ENCODE measurements around the gene PACRG. TPM values are rescaled to one million over a fixed set of nuclear protein-coding genes. Genes with fewer than 3 reads are reported as not detected.

The PACRG gene
- total and polyA plus RNA-seq, 2 donors from 2014 or later, result 7.4 to 20.0 TPM

DNA sequence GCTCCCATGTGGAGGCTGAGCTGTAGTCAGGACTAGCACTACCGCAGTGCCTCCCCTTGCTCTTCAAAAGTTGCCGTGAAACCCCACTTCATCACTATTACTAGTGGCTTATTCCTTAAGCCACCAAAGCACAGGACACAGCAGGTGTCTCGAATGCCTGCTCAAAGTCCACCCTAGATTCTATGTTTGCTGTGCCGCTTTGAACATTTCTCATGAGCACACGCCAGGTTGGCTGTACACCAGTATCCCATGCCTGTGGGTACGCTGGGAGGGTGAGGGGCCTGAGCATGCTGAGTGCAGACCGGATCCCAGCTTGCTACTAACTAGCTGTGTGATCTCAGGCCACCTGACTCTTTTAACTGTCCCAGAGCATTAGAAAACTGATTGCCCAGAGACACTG, 350.9 kb downstream of the PACRG start:
- Histone ChIP-seq H3K9ac (ENCODE audit: low read length in 3 of 3) (no peak overlapping the region), H3K27me3 (ENCODE audit: control insufficient read depth, insufficient read depth, low read length) (no peaks in the 10 kb centered on the region), H3K4me3 (ENCODE audit: low read length in 3 of 3) (no peak overlapping the region), H3K4me1 (ENCODE audit: control insufficient read depth in 2 of 3, insufficient read depth in 2 of 3, low read depth in 1 of 3, low read length in 3 of 3) (no peaks in the 10 kb centered on the region), H3K27ac (ENCODE audit: low read depth in 2 of 2, low read length in 2 of 2) (no peak overlapping the region), H3K36me3 (ENCODE audit: control insufficient read depth in 2 of 3, insufficient read depth in 3 of 3, low read length in 3 of 3) (no peaks in the 10 kb centered on the region), H3K9me3 (ENCODE audit: control insufficient read depth in 2 of 3, insufficient read depth in 1 of 3, low read length in 3 of 3) (peaks cover 0 to 3% (median 0%) of the 10 kb centered on the region in 3 donors)
- FAIRE-seq (no peak), DNase-seq (no peak)
- intact Hi-C loops (cut with DNase I), result no loop called here
- TF ChIP-seq, protein P1, sequence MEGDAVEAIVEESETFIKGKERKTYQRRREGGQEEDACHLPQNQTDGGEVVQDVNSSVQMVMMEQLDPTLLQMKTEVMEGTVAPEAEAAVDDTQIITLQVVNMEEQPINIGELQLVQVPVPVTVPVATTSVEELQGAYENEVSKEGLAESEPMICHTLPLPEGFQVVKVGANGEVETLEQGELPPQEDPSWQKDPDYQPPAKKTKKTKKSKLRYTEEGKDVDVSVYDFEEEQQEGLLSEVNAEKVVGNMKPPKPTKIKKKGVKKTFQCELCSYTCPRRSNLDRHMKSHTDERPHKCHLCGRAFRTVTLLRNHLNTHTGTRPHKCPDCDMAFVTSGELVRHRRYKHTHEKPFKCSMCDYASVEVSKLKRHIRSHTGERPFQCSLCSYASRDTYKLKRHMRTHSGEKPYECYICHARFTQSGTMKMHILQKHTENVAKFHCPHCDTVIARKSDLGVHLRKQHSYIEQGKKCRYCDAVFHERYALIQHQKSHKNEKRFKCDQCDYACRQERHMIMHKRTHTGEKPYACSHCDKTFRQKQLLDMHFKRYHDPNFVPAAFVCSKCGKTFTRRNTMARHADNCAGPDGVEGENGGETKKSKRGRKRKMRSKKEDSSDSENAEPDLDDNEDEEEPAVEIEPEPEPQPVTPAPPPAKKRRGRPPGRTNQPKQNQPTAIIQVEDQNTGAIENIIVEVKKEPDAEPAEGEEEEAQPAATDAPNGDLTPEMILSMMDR (IDR thresholded peaks at IDR 0.05; ENCODE audit: borderline replicate concordance, extremely low read depth, insufficient read depth), result no peak

DNA sequence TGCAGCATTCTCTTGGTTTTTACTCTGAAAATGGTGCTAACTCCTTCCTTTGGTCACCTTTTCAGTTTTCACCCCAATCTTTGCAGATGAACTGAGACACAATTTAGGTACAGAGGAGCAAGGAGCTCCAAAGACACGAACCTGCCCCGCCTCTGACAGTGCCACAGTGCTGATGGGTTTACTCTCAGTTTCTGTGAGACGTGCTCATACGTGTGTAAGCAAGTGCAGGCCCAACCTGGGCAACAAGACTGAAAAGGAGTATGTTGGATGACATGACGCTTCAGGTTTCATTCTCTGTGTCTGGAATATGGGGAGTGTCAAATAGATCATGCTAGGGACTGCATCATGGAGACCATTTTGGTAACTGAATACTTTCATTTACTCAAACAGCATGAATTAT, 352.5 kb downstream of the PACRG start:
- FAIRE-seq (no peak), DNase-seq (no peak)
- Histone ChIP-seq H3K4me3 (ENCODE audit: low read length in 3 of 3) (no peak overlapping the region), H3K9me3 (ENCODE audit: control insufficient read depth in 2 of 3, insufficient read depth in 1 of 3, low read length in 3 of 3) (peaks cover 0 to 3% (median 0%) of the 10 kb centered on the region in 3 donors), H3K36me3 (ENCODE audit: control insufficient read depth in 2 of 3, insufficient read depth in 3 of 3, low read length in 3 of 3) (no peaks in the 10 kb centered on the region), H3K27ac (ENCODE audit: low read depth in 2 of 2, low read length in 2 of 2) (no peak overlapping the region), H3K4me1 (ENCODE audit: control insufficient read depth in 2 of 3, insufficient read depth in 2 of 3, low read depth in 1 of 3, low read length in 3 of 3) (no peaks in the 10 kb centered on the region), H3K27me3 (ENCODE audit: control insufficient read depth, insufficient read depth, low read length) (no peaks in the 10 kb centered on the region), H3K9ac (ENCODE audit: low read length in 3 of 3) (no peak overlapping the region)
- TF ChIP-seq, protein P1 (IDR thresholded peaks at IDR 0.05; ENCODE audit: borderline replicate concordance, extremely low read depth, insufficient read depth), result no peak
- intact Hi-C loops (cut with DNase I), result no loop called here

GRCh38 chr6:163083141-163083540, 355.4 kb downstream of the PACRG start:
- H3K27ac ChIP-seq (ENCODE audit: low read depth in 2 of 2, low read length in 2 of 2), result no peak overlapping the region
- H3K36me3 ChIP-seq (ENCODE audit: control insufficient read depth in 2 of 3, insufficient read depth in 3 of 3, low read length in 3 of 3), result no peaks in the 10 kb centered on the region
- TF ChIP-seq, protein P1 (IDR thresholded peaks at IDR 0.05; ENCODE audit: borderline replicate concordance, extremely low read depth, insufficient read depth), result no peak
- H3K4me1 ChIP-seq (ENCODE audit: control insufficient read depth in 2 of 3, insufficient read depth in 2 of 3, low read depth in 1 of 3, low read length in 3 of 3), result no peaks in the 10 kb centered on the region
- no peak for DNase-seq
- H3K27me3 ChIP-seq (ENCODE audit: control insufficient read depth, insufficient read depth, low read length), result no peaks in the 10 kb centered on the region
- H3K9me3 ChIP-seq (ENCODE audit: control insufficient read depth in 2 of 3, insufficient read depth in 1 of 3, low read length in 3 of 3), result no peaks in the 10 kb centered on the region
- FAIRE-seq, result no peak
- H3K4me3 ChIP-seq (ENCODE audit: low read length in 3 of 3), result no peak overlapping the region
- intact Hi-C loops (cut with DNase I), result no loop called here
- no peak overlapping the region for H3K9ac ChIP-seq (ENCODE audit: low read length in 3 of 3)

DNA sequence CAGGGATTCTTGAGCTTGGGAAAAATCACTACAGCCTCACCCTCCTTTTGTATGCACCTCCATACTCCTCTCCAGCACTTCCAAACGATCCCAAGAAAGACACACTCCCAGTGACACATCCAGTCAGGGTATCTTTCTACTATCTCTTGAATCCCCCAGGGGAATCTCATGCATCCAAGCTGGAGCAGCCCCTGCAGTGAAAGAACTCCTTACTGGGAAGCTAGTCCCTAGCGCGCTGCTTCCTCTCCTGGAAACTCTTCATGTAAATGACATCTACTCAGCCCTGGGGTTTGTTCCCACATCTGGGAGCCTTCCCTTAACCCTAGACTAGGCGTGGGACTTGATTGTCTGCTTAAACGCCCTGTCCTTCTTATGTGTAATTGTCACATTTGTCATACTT, 357.7 kb downstream of the PACRG start:
- FAIRE-seq, result no peak

More for the DNA sequence above, 357.7 kb downstream of the PACRG start:
- no peak overlapping the region for H3K9ac ChIP-seq (ENCODE audit: low read length in 3 of 3)
- no peaks in the 10 kb centered on the region for H3K9me3 ChIP-seq (ENCODE audit: control insufficient read depth in 2 of 3, insufficient read depth in 1 of 3, low read length in 3 of 3)
- no peak overlapping the region for H3K27ac ChIP-seq (ENCODE audit: low read depth in 2 of 2, low read length in 2 of 2)
- H3K4me1 ChIP-seq (ENCODE audit: control insufficient read depth in 2 of 3, insufficient read depth in 2 of 3, low read depth in 1 of 3, low read length in 3 of 3), result no peaks in the 10 kb centered on the region
- no peaks in the 10 kb centered on the region for H3K27me3 ChIP-seq (ENCODE audit: control insufficient read depth, insufficient read depth, low read length)
- TF ChIP-seq, protein P1 (IDR thresholded peaks at IDR 0.05; ENCODE audit: borderline replicate concordance, extremely low read depth, insufficient read depth), result no peak
- no peaks in the 10 kb centered on the region for H3K36me3 ChIP-seq (ENCODE audit: control insufficient read depth in 2 of 3, insufficient read depth in 3 of 3, low read length in 3 of 3)
- H3K4me3 ChIP-seq (ENCODE audit: low read length in 3 of 3), result no peak overlapping the region
- intact Hi-C loops (cut with DNase I), result no loop called here
- no peak for DNase-seq

All from kidney (tissue), 14 donors.